ENCODE measurements around the gene FAM168A. TPM values are rescaled to one million over a fixed set of nuclear protein-coding genes. Genes with fewer than 3 reads are reported as not detected.

FAM168A gene
- total and polyA plus RNA-seq, 2 donors (not counting 1 experiment from before 2014, with no cell fraction given), result 16.3 to 23.8 TPM

DNA sequence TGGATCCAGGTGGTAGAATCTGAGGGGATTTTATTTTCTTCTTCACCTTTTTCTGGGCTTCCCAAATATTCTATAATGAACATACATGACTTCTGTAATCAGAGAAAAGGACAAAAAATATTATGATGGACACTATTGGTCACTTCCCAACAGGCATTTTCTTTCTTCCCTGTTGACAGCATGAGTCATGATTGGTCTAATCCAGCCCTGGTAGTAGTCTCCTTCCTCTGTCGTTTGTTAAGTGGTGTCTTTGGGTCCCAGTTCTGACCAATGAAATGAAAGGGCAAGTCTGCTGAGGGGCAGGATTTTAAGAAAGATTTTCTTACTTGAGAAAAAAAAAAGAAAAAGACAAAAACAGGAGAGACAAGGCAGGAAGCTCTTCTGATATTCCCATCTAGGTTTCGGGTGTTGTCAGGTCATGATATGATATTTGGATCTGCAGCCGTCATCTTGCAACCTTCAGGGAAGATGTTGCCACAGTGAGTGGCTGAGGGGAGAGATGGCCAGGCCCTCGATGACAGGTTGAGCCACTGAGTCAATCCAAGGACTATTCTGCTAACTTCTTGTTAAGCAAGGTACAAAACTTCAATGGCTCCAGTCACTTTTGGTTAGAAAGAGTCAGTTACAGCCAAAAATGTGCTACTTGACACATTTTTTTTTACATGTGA is 25.1 kb upstream of the FAM168A start:
- Histone ChIP-seq H3K27me3 (ENCODE audit: control insufficient read depth, insufficient read depth, low read length) (peaks cover 6% of the 10 kb centered on the region), H3K9ac (ENCODE audit: insufficient read depth, low read length) (no peak overlapping the region), H3K9me3 (ENCODE audit: control insufficient read depth, insufficient read depth, low read depth, low read length) (no peaks in the 10 kb centered on the region), H3K36me3 (ENCODE audit: control insufficient read depth, insufficient read depth, low read length) (no peaks in the 10 kb centered on the region), H3K79me2 (ENCODE audit: control insufficient read depth, insufficient read depth, low read length) (no peaks in the 10 kb centered on the region), H3K4me3 (replicated peaks in 1 of 4; ENCODE audit: control extremely low read depth in 1 of 4, insufficient read depth in 1 of 4, low read depth in 3 of 4, low read length in 4 of 4) (no peak overlapping the region), H4K20me1 (ENCODE audit: control insufficient read depth, extremely low read depth, insufficient read depth, low read length) (no peaks in the 10 kb centered on the region), H3K4me2 (ENCODE audit: extremely low read depth, insufficient read depth, low read length) (no peak overlapping the region), H2AFZ (ENCODE audit: low read length) (no peak overlapping the region), H3K4me1 (ENCODE audit: control insufficient read depth, extremely low read depth, insufficient read depth, low read length) (no peaks in the 10 kb centered on the region), H3K27ac (ENCODE audit: insufficient read depth, low read length) (no peak overlapping the region)
- no peak for DNase-seq (ENCODE audit: low read depth in 2 of 2)
- TF ChIP-seq EZH2 (IDR thresholded peaks at IDR 0.05; ENCODE audit: low read length, missing control alignments), result no peak
- TF ChIP-seq, protein P1, sequence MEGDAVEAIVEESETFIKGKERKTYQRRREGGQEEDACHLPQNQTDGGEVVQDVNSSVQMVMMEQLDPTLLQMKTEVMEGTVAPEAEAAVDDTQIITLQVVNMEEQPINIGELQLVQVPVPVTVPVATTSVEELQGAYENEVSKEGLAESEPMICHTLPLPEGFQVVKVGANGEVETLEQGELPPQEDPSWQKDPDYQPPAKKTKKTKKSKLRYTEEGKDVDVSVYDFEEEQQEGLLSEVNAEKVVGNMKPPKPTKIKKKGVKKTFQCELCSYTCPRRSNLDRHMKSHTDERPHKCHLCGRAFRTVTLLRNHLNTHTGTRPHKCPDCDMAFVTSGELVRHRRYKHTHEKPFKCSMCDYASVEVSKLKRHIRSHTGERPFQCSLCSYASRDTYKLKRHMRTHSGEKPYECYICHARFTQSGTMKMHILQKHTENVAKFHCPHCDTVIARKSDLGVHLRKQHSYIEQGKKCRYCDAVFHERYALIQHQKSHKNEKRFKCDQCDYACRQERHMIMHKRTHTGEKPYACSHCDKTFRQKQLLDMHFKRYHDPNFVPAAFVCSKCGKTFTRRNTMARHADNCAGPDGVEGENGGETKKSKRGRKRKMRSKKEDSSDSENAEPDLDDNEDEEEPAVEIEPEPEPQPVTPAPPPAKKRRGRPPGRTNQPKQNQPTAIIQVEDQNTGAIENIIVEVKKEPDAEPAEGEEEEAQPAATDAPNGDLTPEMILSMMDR (conservative IDR thresholded peaks at IDR 0.05 in 1 of 2, IDR thresholded peaks at IDR 0.05 in 1 of 2; ENCODE audit: low read depth in 1 of 2, low read length in 2 of 2), result no peak

GRCh38 chr11:73614591-73614990 is 16.7 kb upstream of the FAM168A start:
- Histone ChIP-seq H3K36me3 (ENCODE audit: control insufficient read depth, insufficient read depth, low read length) (no peaks in the 10 kb centered on the region), H4K20me1 (ENCODE audit: control insufficient read depth, extremely low read depth, insufficient read depth, low read length) (no peaks in the 10 kb centered on the region), H3K9ac (ENCODE audit: insufficient read depth, low read length) (no peak overlapping the region), H2AFZ (ENCODE audit: low read length) (no peak overlapping the region), H3K9me3 (ENCODE audit: control insufficient read depth, insufficient read depth, low read depth, low read length) (no peaks in the 10 kb centered on the region), H3K79me2 (ENCODE audit: control insufficient read depth, insufficient read depth, low read length) (no peaks in the 10 kb centered on the region), H3K4me1 (ENCODE audit: control insufficient read depth, extremely low read depth, insufficient read depth, low read length) (no peaks in the 10 kb centered on the region), H3K27me3 (ENCODE audit: control insufficient read depth, insufficient read depth, low read length) (no peaks in the 10 kb centered on the region), H3K4me2 (ENCODE audit: extremely low read depth, insufficient read depth, low read length) (no peak overlapping the region), H3K27ac (ENCODE audit: insufficient read depth, low read length) (no peak overlapping the region), H3K4me3 (replicated peaks in 1 of 4; ENCODE audit: control extremely low read depth in 1 of 4, insufficient read depth in 1 of 4, low read depth in 3 of 4, low read length in 4 of 4) (no peak overlapping the region)
- no peak for DNase-seq (ENCODE audit: low read depth in 2 of 2)
- TF ChIP-seq, protein P1 (conservative IDR thresholded peaks at IDR 0.05 in 1 of 2, IDR thresholded peaks at IDR 0.05 in 1 of 2; ENCODE audit: low read depth in 1 of 2, low read length in 2 of 2), result no peak
- TF ChIP-seq EZH2 (IDR thresholded peaks at IDR 0.05; ENCODE audit: low read length, missing control alignments), result no peak

- DNase-seq (ENCODE audit: low read depth in 2 of 2), result peak in 1 of 2 donors; percentile 3
- no peak overlapping the region for H2AFZ ChIP-seq (ENCODE audit: low read length)
- no peaks in the 10 kb centered on the region for H3K9me3 ChIP-seq (ENCODE audit: control insufficient read depth, insufficient read depth, low read depth, low read length)
- no peak overlapping the region for H3K4me2 ChIP-seq (ENCODE audit: extremely low read depth, insufficient read depth, low read length)
- no peak for TF ChIP-seq EZH2 (IDR thresholded peaks at IDR 0.05; ENCODE audit: low read length, missing control alignments)
- TF ChIP-seq, protein P1 (conservative IDR thresholded peaks at IDR 0.05 in 1 of 2, IDR thresholded peaks at IDR 0.05 in 1 of 2; ENCODE audit: low read depth in 1 of 2, low read length in 2 of 2), result no peak
- no peak overlapping the region for H3K27ac ChIP-seq (ENCODE audit: insufficient read depth, low read length)
- H3K9ac ChIP-seq (ENCODE audit: insufficient read depth, low read length), result no peak overlapping the region
- peaks cover 3% of the 10 kb centered on the region for H3K27me3 ChIP-seq (ENCODE audit: control insufficient read depth, insufficient read depth, low read length)
- no peaks in the 10 kb centered on the region for H3K79me2 ChIP-seq (ENCODE audit: control insufficient read depth, insufficient read depth, low read length)
- no peaks in the 10 kb centered on the region for H4K20me1 ChIP-seq (ENCODE audit: control insufficient read depth, extremely low read depth, insufficient read depth, low read length)
- H3K4me3 ChIP-seq (replicated peaks in 1 of 4; ENCODE audit: control extremely low read depth in 1 of 4, insufficient read depth in 1 of 4, low read depth in 3 of 4, low read length in 4 of 4), result no peak overlapping the region
- H3K36me3 ChIP-seq (ENCODE audit: control insufficient read depth, insufficient read depth, low read length), result no peaks in the 10 kb centered on the region
- no peaks in the 10 kb centered on the region for H3K4me1 ChIP-seq (ENCODE audit: control insufficient read depth, extremely low read depth, insufficient read depth, low read length)
Observed at GRCh38 chr11:73612601-73613140, 14.8 kb upstream of the FAM168A start.
